ENCODE data around the gene HEG1.

DNA sequence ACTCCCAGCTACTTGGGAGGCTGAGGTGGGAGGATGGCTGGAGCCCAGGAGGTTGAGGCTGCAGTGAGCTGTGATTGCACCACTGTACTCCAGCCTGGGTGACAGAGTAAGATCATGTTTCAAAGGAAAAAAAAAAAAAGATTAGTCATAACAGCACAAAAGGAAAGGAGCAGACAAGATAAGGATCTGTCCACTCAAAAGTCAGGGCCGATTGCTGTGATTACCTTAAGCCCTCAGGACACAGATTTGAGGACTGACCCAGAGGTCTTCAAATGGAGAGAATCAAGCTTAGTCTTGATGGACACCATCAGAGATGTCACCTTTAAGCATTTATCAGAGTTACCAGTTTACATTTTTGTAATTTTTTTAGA, 23.9 kb upstream of the HEG1 start:
- TF ChIP-seq, protein P1, sequence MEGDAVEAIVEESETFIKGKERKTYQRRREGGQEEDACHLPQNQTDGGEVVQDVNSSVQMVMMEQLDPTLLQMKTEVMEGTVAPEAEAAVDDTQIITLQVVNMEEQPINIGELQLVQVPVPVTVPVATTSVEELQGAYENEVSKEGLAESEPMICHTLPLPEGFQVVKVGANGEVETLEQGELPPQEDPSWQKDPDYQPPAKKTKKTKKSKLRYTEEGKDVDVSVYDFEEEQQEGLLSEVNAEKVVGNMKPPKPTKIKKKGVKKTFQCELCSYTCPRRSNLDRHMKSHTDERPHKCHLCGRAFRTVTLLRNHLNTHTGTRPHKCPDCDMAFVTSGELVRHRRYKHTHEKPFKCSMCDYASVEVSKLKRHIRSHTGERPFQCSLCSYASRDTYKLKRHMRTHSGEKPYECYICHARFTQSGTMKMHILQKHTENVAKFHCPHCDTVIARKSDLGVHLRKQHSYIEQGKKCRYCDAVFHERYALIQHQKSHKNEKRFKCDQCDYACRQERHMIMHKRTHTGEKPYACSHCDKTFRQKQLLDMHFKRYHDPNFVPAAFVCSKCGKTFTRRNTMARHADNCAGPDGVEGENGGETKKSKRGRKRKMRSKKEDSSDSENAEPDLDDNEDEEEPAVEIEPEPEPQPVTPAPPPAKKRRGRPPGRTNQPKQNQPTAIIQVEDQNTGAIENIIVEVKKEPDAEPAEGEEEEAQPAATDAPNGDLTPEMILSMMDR (IDR thresholded peaks at IDR 0.05; ENCODE audit: insufficient read depth, low read length), result no peak
- no peak for TF ChIP-seq POLR2AphosphoS5 (IDR thresholded peaks at IDR 0.05; ENCODE audit: low read depth)
- TF ChIP-seq, protein P2, sequence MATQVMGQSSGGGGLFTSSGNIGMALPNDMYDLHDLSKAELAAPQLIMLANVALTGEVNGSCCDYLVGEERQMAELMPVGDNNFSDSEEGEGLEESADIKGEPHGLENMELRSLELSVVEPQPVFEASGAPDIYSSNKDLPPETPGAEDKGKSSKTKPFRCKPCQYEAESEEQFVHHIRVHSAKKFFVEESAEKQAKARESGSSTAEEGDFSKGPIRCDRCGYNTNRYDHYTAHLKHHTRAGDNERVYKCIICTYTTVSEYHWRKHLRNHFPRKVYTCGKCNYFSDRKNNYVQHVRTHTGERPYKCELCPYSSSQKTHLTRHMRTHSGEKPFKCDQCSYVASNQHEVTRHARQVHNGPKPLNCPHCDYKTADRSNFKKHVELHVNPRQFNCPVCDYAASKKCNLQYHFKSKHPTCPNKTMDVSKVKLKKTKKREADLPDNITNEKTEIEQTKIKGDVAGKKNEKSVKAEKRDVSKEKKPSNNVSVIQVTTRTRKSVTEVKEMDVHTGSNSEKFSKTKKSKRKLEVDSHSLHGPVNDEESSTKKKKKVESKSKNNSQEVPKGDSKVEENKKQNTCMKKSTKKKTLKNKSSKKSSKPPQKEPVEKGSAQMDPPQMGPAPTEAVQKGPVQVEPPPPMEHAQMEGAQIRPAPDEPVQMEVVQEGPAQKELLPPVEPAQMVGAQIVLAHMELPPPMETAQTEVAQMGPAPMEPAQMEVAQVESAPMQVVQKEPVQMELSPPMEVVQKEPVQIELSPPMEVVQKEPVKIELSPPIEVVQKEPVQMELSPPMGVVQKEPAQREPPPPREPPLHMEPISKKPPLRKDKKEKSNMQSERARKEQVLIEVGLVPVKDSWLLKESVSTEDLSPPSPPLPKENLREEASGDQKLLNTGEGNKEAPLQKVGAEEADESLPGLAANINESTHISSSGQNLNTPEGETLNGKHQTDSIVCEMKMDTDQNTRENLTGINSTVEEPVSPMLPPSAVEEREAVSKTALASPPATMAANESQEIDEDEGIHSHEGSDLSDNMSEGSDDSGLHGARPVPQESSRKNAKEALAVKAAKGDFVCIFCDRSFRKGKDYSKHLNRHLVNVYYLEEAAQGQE (IDR thresholded peaks at IDR 0.05; ENCODE audit: insufficient replicate concordance, low read depth), result no peak
- TF ChIP-seq GABPA (IDR thresholded peaks at IDR 0.05; ENCODE audit: low read depth), result no peak
- TF ChIP-seq SPI1 (IDR thresholded peaks at IDR 0.05; ENCODE audit: borderline replicate concordance, low read depth), result no peak

Measured in HL-60 (cell line).